Lung (tissue), 12 donors: ENCODE data around the gene EXOC6B. TPM values are rescaled to one million over a fixed set of nuclear protein-coding genes. Genes with fewer than 3 reads are reported as not detected.

Experiments used
- ATAC-seq: fragments of 200-7000 bp; cut with Tn5 transposase; one replicate; pipeline ENCODE4 v1.9.1; 2020; ENCODE audit warnings: moderate number of reproducible peaks; ENCODE audit not compliant: insufficient read depth, low FRiP score
- DNase-seq, 3 donors: peaks; one replicate each; pipeline ENCODE4 v3.0.0-alpha.2; 2013 to 2017
- H3K27ac ChIP-seq, 2 donors: one replicate each; pipeline ENCODE4 v1.5.1; 2013; ENCODE audit warnings: mild to moderate bottlenecking in 2 of 2, moderate library complexity in 2 of 2, control low read depth in 1 of 2, inconsistent platforms in 1 of 2, low read depth in 1 of 2, low read length in 1 of 2
- H3K27me3 ChIP-seq, 3 donors: one replicate each; pipeline ENCODE4 v1.5.1; 2013; ENCODE audit warnings: low read length in 2 of 3; ENCODE audit not compliant: control insufficient read depth in 3 of 3, insufficient read depth in 3 of 3
- H3K36me3 ChIP-seq, 4 donors: one replicate each; pipeline ENCODE4 v1.5.1; 2013; ENCODE audit warnings: low read length in 4 of 4, mild to moderate bottlenecking in 1 of 4, moderate library complexity in 1 of 4; ENCODE audit not compliant: control insufficient read depth in 4 of 4, insufficient read depth in 4 of 4
- H3K4me1 ChIP-seq, 5 donors: one replicate each; pipeline ENCODE4 v1.5.1; 2013; ENCODE audit warnings: low read length in 5 of 5, mild to moderate bottlenecking in 2 of 5, moderate library complexity in 1 of 5; ENCODE audit not compliant: control insufficient read depth in 5 of 5, insufficient read depth in 5 of 5
- H3K4me3 ChIP-seq: one replicate; pipeline ENCODE4 v1.5.1; 2013; ENCODE audit warnings: mild to moderate bottlenecking, control low read depth, moderate library complexity
- H3K9ac ChIP-seq, 2 donors: one replicate each; pipeline ENCODE4 v1.5.1; 2013; ENCODE audit warnings: low read length in 2 of 2, control low read depth in 1 of 2; ENCODE audit not compliant: insufficient read depth in 1 of 2
- H3K9me3 ChIP-seq, 4 donors: one replicate each; pipeline ENCODE4 v1.5.1; 2013; ENCODE audit warnings: low read length in 3 of 4, mild to moderate bottlenecking in 1 of 4, moderate library complexity in 1 of 4; ENCODE audit not compliant: control insufficient read depth in 4 of 4, insufficient read depth in 3 of 4
- CTCF ChIP-seq: IDR thresholded peaks from 2 replicates; pipeline ENCODE4 v1.5.1; 2012; ENCODE audit warnings: mild to moderate bottlenecking; ENCODE audit errors: control extremely low read depth, extremely low read depth
- WGBS, 2 donors: extraction: QIAGEN DNeasy Blood & Tissue Kit; methylation state at CpG; one replicate each; pipeline ENCODE4 v1.1.7; 2013; 5-methylcytosine and 5-hydroxymethylcytosine counted together
- polyA plus RNA-seq, 2 donors: library from polyadenylated mRNA; stranded (reverse); fragments of 200-250 nt; gene quantifications; one replicate each; pipeline ENCODE4 v1.2.1, GENCODE V29; 2013
- total RNA-seq, 2 donors: library from RNA; depleted of rRNA in 1 of 2; stranded (reverse); fragments of >200 nt in 1 of 2; gene quantifications; one replicate each; pipeline ENCODE4 v1.2.1, GENCODE V29; 2014 to 2021
- donor health status: control.
- donor health status: control.
- donor health status: Bipolar disorder and iron deficiency.
- donor health status: healthy.
- donor health status: DM: yes; HTN: yes; CAD: no.

Gene EXOC6B
- total and polyA plus RNA-seq, 4 donors = 3.3 to 46.0 (median 12.7) TPM

- TF ChIP-seq CTCF = no peak
- Histone ChIP-seq H3K27ac (no peak overlapping the region), H3K9me3 (no peaks in the 10 kb centered on the region), H3K36me3 (no peaks in the 10 kb centered on the region), H3K9ac (no peak overlapping the region), H3K27me3 (peaks cover 0 to 5% (median 2%) of the 10 kb centered on the region in 3 donors), H3K4me3 (no peak overlapping the region), H3K4me1 (peaks cover 0 to 13% (median 0%) of the 10 kb centered on the region in 5 donors)
- WGBS, 2 donors = 87 to 88% methylated on average over 8 of the region's 8 CpGs
- ATAC-seq (no peak), DNase-seq (no peak)
Measured at GRCh38 chr2:72157871-72158771, 667.7 kb downstream of the EXOC6B start.

- H3K27ac ChIP-seq = no peak overlapping the region
- peaks cover 0 to 13% (median 0%) of the 10 kb centered on the region in 5 donors for H3K4me1 ChIP-seq
- peaks cover 0 to 5% (median 0%) of the 10 kb centered on the region in 3 donors for H3K27me3 ChIP-seq
- ATAC-seq (no peak), DNase-seq (no peak)
- H3K36me3 ChIP-seq = no peaks in the 10 kb centered on the region
- WGBS, 2 donors = 73 to 81% methylated on average over 2 of the region's 2 CpGs
- no peak overlapping the region for H3K9ac ChIP-seq
- no peaks in the 10 kb centered on the region for H3K9me3 ChIP-seq
- H3K4me3 ChIP-seq = no peak overlapping the region
- TF ChIP-seq CTCF = no peak
Measured at GRCh38 chr2:72156872-72157271, 669.0 kb downstream of the EXOC6B start.

GRCh38 chr2:72155737-72156136 lies 670.1 kb downstream of the EXOC6B start:
- H3K27me3 ChIP-seq = peaks cover 0 to 5% (median 0%) of the 10 kb centered on the region in 3 donors
- no peak overlapping the region for H3K9ac ChIP-seq
- H3K4me1 ChIP-seq = peaks cover 0 to 13% (median 0%) of the 10 kb centered on the region in 5 donors
- H3K9me3 ChIP-seq = no peaks in the 10 kb centered on the region
- no peak for TF ChIP-seq CTCF
- H3K27ac ChIP-seq = no peak overlapping the region
- 91 to 93% methylated on average over 5 of the region's 5 CpGs for WGBS, 2 donors
- DNase-seq = no peak
- ATAC-seq = no peak
- no peaks in the 10 kb centered on the region for H3K36me3 ChIP-seq
- H3K4me3 ChIP-seq = no peak overlapping the region
